ENCODE measurements around the gene HDGF.

DNA sequence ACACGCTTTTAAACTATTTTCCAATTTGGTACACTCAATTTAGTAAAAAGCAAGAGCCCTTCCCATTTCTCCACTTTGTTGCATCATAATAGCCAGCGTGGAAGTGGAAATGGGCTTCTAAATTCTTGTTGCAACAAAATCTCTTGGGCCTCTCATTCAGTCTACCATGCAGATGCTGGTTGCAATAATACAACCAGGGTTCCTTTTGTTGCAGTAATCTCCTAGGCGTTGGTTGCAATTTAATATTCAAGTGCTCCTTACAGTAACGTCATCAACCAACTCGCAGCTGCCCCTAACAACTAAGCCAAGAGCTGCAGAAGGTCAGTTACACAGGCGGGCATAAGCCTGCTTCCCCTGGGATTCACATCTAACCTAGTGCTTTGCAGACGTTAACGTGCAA is 2.7 kb upstream of the HDGF start:
- TF ChIP-seq, protein P1, sequence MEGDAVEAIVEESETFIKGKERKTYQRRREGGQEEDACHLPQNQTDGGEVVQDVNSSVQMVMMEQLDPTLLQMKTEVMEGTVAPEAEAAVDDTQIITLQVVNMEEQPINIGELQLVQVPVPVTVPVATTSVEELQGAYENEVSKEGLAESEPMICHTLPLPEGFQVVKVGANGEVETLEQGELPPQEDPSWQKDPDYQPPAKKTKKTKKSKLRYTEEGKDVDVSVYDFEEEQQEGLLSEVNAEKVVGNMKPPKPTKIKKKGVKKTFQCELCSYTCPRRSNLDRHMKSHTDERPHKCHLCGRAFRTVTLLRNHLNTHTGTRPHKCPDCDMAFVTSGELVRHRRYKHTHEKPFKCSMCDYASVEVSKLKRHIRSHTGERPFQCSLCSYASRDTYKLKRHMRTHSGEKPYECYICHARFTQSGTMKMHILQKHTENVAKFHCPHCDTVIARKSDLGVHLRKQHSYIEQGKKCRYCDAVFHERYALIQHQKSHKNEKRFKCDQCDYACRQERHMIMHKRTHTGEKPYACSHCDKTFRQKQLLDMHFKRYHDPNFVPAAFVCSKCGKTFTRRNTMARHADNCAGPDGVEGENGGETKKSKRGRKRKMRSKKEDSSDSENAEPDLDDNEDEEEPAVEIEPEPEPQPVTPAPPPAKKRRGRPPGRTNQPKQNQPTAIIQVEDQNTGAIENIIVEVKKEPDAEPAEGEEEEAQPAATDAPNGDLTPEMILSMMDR (IDR thresholded peaks at IDR 0.05; ENCODE audit: low read depth, low read length, poor library complexity, severe bottlenecking) = no peak
- TF ChIP-seq EZH2phosphoT487 (IDR thresholded peaks at IDR 0.05; ENCODE audit: borderline replicate concordance, low read length) = no peak
